Mammary epithelial cell (primary cell): Measurements from ENCODE around the gene HEXB.

Experiments used
- CTCF ChIP-seq, 2 donors: IDR thresholded peaks in 1 of 2; conservative IDR thresholded peaks in 1 of 2; 2 replicates each; pipeline ENCODE4 v1.5.1; 2011 to 2012; ENCODE audit warnings: inconsistent platforms in 2 of 2, low read length in 2 of 2, mild to moderate bottlenecking in 2 of 2, control low read depth in 1 of 2, low read depth in 1 of 2; ENCODE audit not compliant: insufficient read depth in 1 of 2; ENCODE audit errors: extremely low read depth in 1 of 2
- EZH2 ChIP-seq: IDR thresholded peaks from 2 replicates; pipeline ENCODE4 v1.6.1; 2012; ENCODE audit warnings: low read length, inconsistent platforms, borderline replicate concordance

GRCh38 chr5:74761241-74761640 is 76.2 kb downstream of the HEXB start:
- TF ChIP-seq CTCF (conservative IDR thresholded peaks at IDR 0.05 in 1 of 2, IDR thresholded peaks at IDR 0.05 in 1 of 2; ENCODE audit: extremely low read depth in 1 of 2, insufficient read depth in 1 of 2, low read depth in 1 of 2, low read length in 2 of 2) = no peak
- no peak for TF ChIP-seq EZH2
